KOPT-K1 (cell line): ENCODE measurements around the gene E2F3.
A peak's percentile ranks its signal among the peaks of the same experiment; 100 is the strongest.

ENCODE experiments used
- H3K27ac ChIP-seq: fragments of 200-600 bp; sonication (generic); 2 replicates; pipeline ENCODE4 v1.5.1; 2016; ENCODE audit warnings: antibody characterized with exemption, mild to moderate bottlenecking, low read depth, low read length; ENCODE audit not compliant: poor library complexity, severe bottlenecking
- H3K36me3 ChIP-seq: fragments of 200-600 bp; sonication (generic); 2 replicates; pipeline ENCODE4 v1.5.1; 2017; ENCODE audit warnings: antibody characterized with exemption, mild to moderate bottlenecking, low read length, moderate library complexity; ENCODE audit not compliant: insufficient read depth
- H3K9me3 ChIP-seq: fragments of 200-600 bp; sonication (generic); 2 replicates; pipeline ENCODE4 v1.5.1; 2017; ENCODE audit warnings: antibody characterized with exemption, low read length, mild to moderate bottlenecking; ENCODE audit not compliant: insufficient read depth, poor library complexity, severe bottlenecking

E2F3 gene

GRCh38 chr6:20411953-20412681, 10.4 kb downstream of the E2F3 start:
- Histone ChIP-seq H3K36me3 (peaks cover 64% of the 10 kb centered on the region), H3K9me3 (no peaks in the 10 kb centered on the region), H3K27ac (peak overlapping the region; percentile 38)

- Histone ChIP-seq H3K36me3 (peaks cover 58% of the 10 kb centered on the region), H3K9me3 (no peaks in the 10 kb centered on the region), H3K27ac (no peak overlapping the region)
These were observed 11.0 kb downstream of the E2F3 start for GRCh38 chr6:20412682-20413073.

- Histone ChIP-seq H3K36me3 (peaks cover 61% of the 10 kb centered on the region), H3K9me3 (no peaks in the 10 kb centered on the region), H3K27ac (no peak overlapping the region)
These were observed 12.1 kb downstream of the E2F3 start for GRCh38 chr6:20413826-20414225.

DNA sequence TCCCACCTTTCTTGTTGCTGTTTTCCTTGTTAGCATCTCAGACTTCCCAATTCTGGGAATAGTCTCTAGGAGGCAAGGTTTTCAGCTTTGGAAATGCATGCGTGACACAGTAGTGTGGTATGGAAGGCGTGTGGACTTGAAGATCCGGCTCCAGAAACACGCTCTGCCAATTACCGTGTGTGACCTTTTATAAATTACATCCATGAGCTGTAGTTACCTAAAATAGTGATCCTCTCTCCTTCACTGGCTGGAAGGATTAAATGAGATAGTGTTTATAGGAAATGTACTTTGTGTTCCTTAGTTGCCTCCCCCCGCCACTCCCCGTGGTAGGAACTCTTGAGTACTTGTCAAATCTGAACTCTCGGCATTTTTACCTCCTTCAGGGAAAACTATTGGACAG, 13.0 kb downstream of the E2F3 start:
- Histone ChIP-seq H3K36me3 (peaks cover 61% of the 10 kb centered on the region), H3K27ac (no peak overlapping the region), H3K9me3 (no peaks in the 10 kb centered on the region)

DNA sequence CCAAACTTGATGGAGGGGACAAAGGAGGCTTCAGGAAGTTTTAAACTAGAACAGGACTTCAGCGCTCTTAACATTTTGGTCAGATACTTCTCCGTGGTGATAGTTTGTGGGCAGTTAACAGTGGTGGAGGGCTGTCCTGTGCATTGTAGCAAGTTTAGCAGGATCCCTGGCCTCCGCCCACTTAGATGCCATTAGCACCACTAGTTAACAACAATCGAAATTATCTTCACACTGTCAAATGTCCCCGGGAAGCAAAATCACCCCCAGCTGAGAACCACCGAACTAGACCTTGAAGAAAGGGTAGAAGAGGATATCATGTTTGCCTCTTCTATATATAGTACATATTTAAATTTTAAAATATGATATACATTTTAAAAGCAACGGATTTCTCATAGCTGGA, 13.6 kb downstream of the E2F3 start:
- H3K36me3 ChIP-seq: peaks cover 61% of the 10 kb centered on the region

GRCh38 chr6:20415712-20416454, 14.2 kb downstream of the E2F3 start:
- peaks cover 61% of the 10 kb centered on the region for H3K36me3 ChIP-seq
- no peaks in the 10 kb centered on the region for H3K9me3 ChIP-seq
- H3K27ac ChIP-seq: peak overlapping the region; percentile 46

More for the DNA sequence above, 13.6 kb downstream of the E2F3 start:
- Histone ChIP-seq H3K9me3 (no peaks in the 10 kb centered on the region), H3K27ac (no peak overlapping the region)

- peak overlapping the region; percentile 46 for H3K27ac ChIP-seq
- peaks cover 61% of the 10 kb centered on the region for H3K36me3 ChIP-seq
- H3K9me3 ChIP-seq: no peaks in the 10 kb centered on the region
These were observed 15.1 kb downstream of the E2F3 start for GRCh38 chr6:20416567-20417345.

- Histone ChIP-seq H3K9me3 (no peaks in the 10 kb centered on the region), H3K27ac (peak overlapping the region; percentile 43), H3K36me3 (peaks cover 62% of the 10 kb centered on the region)
These were observed 16.1 kb downstream of the E2F3 start for GRCh38 chr6:20417819-20418218.

DNA sequence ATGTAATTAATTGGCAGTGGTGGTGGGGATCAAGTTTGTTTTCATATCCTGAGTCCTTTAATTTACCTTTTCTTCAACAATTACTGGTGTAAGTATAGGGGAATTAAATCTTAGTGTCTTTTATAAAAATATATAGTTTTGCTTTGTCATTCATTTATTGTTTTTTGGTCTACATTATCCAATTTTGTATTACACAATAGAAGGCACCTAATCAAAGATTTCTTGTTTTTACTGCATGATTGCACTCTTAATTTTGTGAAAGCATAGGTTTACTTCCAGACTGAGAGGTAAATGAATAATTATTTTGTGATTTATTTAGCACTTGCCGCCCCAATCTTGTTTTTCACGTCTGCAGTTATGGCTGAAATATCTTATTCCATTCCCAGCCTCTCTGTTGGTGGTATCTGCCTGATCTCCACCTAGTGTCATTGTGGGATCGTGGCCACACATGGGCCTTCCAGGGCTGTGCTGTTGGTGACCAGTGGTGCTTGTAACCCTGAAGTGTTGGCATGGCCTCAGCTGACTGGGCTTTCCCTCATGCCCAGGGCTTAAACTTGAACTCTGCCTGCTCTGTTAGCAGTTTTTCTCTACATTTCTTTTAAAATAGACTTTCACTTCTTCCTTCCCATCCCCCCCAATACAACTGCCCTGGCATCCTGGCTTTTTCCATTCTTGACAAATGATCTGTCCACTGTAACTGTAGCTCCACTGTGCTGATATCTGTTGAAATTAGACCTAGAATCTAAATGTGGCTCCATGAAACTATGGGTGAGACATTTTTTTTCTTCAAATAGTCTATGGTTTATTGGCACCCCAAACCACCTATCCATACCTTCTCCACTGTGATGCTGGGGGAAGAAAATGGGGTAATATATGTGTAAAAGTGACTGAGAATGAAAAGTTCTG, 24.8 kb downstream of the E2F3 start:
- Histone ChIP-seq H3K36me3 (peaks cover 83% of the 10 kb centered on the region), H3K27ac (no peak overlapping the region), H3K9me3 (no peaks in the 10 kb centered on the region)

DNA sequence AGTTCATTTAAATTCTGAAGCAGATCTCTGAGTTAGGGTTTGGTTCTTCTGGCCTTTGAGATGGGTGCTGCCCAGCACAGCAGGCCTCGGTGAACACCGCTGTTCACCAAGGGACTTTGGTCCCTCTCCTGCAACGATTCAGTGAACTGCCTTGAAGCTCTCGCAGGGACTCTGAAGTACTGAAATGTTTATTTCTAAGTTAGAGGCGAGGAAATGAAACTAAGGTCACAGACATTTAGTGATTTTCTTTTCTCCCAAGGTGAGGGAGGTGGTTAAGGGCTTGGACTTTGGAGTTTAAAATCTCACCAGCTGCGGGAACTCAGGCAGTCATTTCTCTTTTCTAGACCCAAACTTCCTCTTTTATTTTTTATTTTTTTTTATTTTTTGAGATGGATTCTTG, 26.2 kb downstream of the E2F3 start:
- H3K9me3 ChIP-seq: no peaks in the 10 kb centered on the region
- H3K27ac ChIP-seq: no peak overlapping the region
- peaks cover 83% of the 10 kb centered on the region for H3K36me3 ChIP-seq

GRCh38 chr6:20432692-20433091, 31.0 kb downstream of the E2F3 start:
- H3K27ac ChIP-seq: no peak overlapping the region
- H3K36me3 ChIP-seq: peaks cover 67% of the 10 kb centered on the region
- H3K9me3 ChIP-seq: no peaks in the 10 kb centered on the region

GRCh38 chr6:20433321-20433720, 31.6 kb downstream of the E2F3 start:
- peaks cover 67% of the 10 kb centered on the region for H3K36me3 ChIP-seq
- no peak overlapping the region for H3K27ac ChIP-seq
- H3K9me3 ChIP-seq: no peaks in the 10 kb centered on the region

DNA sequence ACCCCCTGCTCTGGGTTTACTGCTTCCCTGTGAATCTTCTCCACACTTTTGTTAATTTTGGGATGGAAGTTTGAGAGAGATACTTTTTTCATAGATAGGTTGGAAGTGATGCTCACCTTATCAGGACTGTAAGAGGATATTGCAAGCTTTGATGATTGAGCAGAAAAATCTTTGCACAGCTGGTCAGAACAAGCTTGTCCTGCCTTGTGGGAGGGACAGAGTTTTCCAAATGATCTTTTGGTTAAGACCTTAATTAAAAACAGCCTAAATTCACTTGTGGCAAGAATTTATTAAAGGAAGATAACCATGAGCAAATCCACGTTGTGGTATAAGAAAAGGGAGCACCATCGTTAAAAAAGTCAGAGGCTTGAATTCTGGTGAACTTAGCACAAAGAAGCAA, 32.2 kb downstream of the E2F3 start:
- Histone ChIP-seq H3K27ac (no peak overlapping the region), H3K9me3 (no peaks in the 10 kb centered on the region), H3K36me3 (peaks cover 64% of the 10 kb centered on the region)

DNA sequence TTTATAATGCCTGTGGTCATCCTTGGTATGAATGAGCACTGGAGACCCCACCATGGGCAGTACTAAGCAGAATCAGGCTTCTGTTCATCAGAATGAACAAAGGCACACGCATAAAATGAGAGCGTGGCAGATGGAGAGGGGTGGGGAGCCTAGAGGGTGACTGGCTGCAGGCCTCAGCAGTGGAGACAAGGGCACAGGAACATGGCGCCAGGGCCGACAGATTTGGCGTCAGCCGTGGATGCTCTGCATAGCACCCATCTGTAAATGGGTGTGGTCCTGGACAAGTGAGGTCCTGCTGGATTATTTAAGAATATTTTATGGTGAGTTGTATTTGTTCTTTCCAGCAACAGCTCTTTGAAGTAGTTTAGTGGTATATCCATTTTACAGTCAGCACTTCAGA, 33.1 kb downstream of the E2F3 start:
- Histone ChIP-seq H3K9me3 (no peaks in the 10 kb centered on the region), H3K27ac (no peak overlapping the region), H3K36me3 (peaks cover 66% of the 10 kb centered on the region)
